ENCODE measurements around the gene GIGYF2.
"Not testable (repeated sequence)": the region's sequence is repeated elsewhere in the genome, so short reads cannot be mapped to it uniquely, and the experiment has no call there.

The GIGYF2 gene

GRCh38 chr2:232696609-232697058, 497 bp upstream of the GIGYF2 start:
- Histone ChIP-seq H3K4me3 (ENCODE audit: low read depth, low read length) (peak overlapping the region; percentile 39), H3K9ac (ENCODE audit: low read depth, low read length) (no peak overlapping the region), H3K4me1 (ENCODE audit: control insufficient read depth, insufficient read depth, low read length) (peaks cover 10% of the 10 kb centered on the region), H3K9me3 (ENCODE audit: control insufficient read depth, insufficient read depth, low read length) (no peaks in the 10 kb centered on the region), H3K27me3 (ENCODE audit: control insufficient read depth, insufficient read depth, low read length) (no peaks in the 10 kb centered on the region), H3K36me3 (ENCODE audit: control insufficient read depth, insufficient read depth, low read length) (no peaks in the 10 kb centered on the region)

- H3K4me1 ChIP-seq (ENCODE audit: control insufficient read depth, insufficient read depth, low read length) = peaks cover 10% of the 10 kb centered on the region
- H3K36me3 ChIP-seq (ENCODE audit: control insufficient read depth, insufficient read depth, low read length) = no peaks in the 10 kb centered on the region
- H3K4me3 ChIP-seq (ENCODE audit: low read depth, low read length) = peak overlapping the region; percentile 92
- no peaks in the 10 kb centered on the region for H3K9me3 ChIP-seq (ENCODE audit: control insufficient read depth, insufficient read depth, low read length)
- H3K27me3 ChIP-seq (ENCODE audit: control insufficient read depth, insufficient read depth, low read length) = no peaks in the 10 kb centered on the region
- H3K9ac ChIP-seq (ENCODE audit: low read depth, low read length) = peak overlapping the region; percentile 94
These were observed 628 bp downstream of the GIGYF2 start for GRCh38 chr2:232697807-232698110.

DNA sequence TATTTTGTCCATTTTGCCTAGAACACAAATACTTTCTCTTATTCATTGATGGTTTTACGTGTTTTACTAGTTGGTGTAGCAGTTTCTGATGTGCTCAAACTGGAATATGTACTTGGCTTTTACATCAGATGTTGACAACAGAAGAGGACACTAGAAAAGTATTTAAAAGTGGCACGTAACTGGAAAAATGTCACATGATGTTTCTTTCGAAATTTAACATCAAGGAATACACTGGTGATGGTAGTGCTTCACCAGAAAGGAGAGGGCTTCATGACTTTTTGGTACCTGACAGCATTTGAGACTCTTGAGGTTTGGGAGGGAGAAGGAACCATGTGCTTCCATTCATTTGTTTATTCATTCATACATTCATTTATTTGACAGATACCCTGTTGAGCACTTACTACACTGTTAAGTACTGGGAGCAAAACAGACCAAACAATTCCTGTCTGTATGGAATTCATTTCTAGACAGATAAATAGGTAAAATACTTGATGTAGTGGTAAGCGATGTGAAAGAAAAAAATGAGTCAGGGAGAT, 1.5 kb downstream of the GIGYF2 start:
- Histone ChIP-seq H3K36me3 (ENCODE audit: control insufficient read depth, insufficient read depth, low read length) (no peaks in the 10 kb centered on the region), H3K9me3 (ENCODE audit: control insufficient read depth, insufficient read depth, low read length) (no peaks in the 10 kb centered on the region), H3K27me3 (ENCODE audit: control insufficient read depth, insufficient read depth, low read length) (no peaks in the 10 kb centered on the region), H3K9ac (ENCODE audit: low read depth, low read length) (no peak overlapping the region), H3K4me3 (ENCODE audit: low read depth, low read length) (peak overlapping the region; percentile 92), H3K4me1 (ENCODE audit: control insufficient read depth, insufficient read depth, low read length) (peaks cover 10% of the 10 kb centered on the region)

DNA sequence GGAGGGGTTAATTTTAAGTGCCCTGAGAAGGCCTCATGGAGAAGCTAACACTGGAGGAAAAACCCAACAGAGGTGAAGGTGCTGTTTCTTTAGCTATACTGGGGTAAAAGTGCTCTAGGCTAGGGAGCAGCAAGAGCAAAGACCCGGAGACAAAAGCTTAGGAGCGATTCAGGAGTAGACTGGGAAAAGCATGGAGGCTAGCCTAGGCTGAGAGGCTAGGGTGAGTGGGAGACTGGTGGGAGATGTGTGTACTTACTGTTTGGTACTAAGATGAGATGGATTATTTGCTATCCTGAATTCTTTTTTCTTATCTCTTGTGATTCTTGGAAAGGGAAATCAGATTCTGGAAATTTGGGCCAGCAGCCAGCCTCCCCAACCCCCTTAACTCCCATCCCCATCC, 2.0 kb downstream of the GIGYF2 start:
- H3K4me1 ChIP-seq (ENCODE audit: control insufficient read depth, insufficient read depth, low read length) = peaks cover 10% of the 10 kb centered on the region
- no peak overlapping the region for H3K9ac ChIP-seq (ENCODE audit: low read depth, low read length)
- no peaks in the 10 kb centered on the region for H3K27me3 ChIP-seq (ENCODE audit: control insufficient read depth, insufficient read depth, low read length)
- H3K36me3 ChIP-seq (ENCODE audit: control insufficient read depth, insufficient read depth, low read length) = no peaks in the 10 kb centered on the region
- peak overlapping the region; percentile 92 for H3K4me3 ChIP-seq (ENCODE audit: low read depth, low read length)
- no peaks in the 10 kb centered on the region for H3K9me3 ChIP-seq (ENCODE audit: control insufficient read depth, insufficient read depth, low read length)

DNA sequence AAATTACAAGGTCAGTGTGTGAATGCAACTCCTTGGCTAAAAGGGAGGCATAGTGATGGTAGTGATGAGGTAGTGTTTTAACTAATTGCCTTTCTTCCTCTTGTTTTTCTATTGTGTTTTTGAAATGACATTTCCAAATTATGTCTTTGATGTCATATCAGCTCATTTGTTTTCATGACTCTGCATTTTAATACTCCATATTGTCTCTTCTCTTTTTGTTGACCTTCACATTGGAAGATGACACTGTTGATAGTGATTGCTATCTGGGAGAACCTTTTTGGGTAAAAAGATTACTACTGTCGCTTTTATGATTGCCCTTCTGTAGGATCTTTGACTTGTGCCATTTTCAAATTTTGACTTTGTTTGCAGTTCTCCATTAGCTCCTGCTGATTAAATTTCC, 3.0 kb downstream of the GIGYF2 start:
- Histone ChIP-seq H3K4me3 (ENCODE audit: low read depth, low read length) (no peak overlapping the region), H3K4me1 (ENCODE audit: control insufficient read depth, insufficient read depth, low read length) (peaks cover 10% of the 10 kb centered on the region), H3K9me3 (ENCODE audit: control insufficient read depth, insufficient read depth, low read length) (no peaks in the 10 kb centered on the region), H3K36me3 (ENCODE audit: control insufficient read depth, insufficient read depth, low read length) (no peaks in the 10 kb centered on the region), H3K27me3 (ENCODE audit: control insufficient read depth, insufficient read depth, low read length) (no peaks in the 10 kb centered on the region), H3K9ac (ENCODE audit: low read depth, low read length) (no peak overlapping the region)

- no peak overlapping the region for H3K9ac ChIP-seq (ENCODE audit: low read depth, low read length)
- H3K27me3 ChIP-seq (ENCODE audit: control insufficient read depth, insufficient read depth, low read length) = no peaks in the 10 kb centered on the region
- H3K4me3 ChIP-seq (ENCODE audit: low read depth, low read length) = no peak overlapping the region
- H3K4me1 ChIP-seq (ENCODE audit: control insufficient read depth, insufficient read depth, low read length) = no peaks in the 10 kb centered on the region
- H3K36me3 ChIP-seq (ENCODE audit: control insufficient read depth, insufficient read depth, low read length) = no peaks in the 10 kb centered on the region
- no peaks in the 10 kb centered on the region for H3K9me3 ChIP-seq (ENCODE audit: control insufficient read depth, insufficient read depth, low read length)
These were observed 9.9 kb downstream of the GIGYF2 start for GRCh38 chr2:232707076-232707475.

DNA sequence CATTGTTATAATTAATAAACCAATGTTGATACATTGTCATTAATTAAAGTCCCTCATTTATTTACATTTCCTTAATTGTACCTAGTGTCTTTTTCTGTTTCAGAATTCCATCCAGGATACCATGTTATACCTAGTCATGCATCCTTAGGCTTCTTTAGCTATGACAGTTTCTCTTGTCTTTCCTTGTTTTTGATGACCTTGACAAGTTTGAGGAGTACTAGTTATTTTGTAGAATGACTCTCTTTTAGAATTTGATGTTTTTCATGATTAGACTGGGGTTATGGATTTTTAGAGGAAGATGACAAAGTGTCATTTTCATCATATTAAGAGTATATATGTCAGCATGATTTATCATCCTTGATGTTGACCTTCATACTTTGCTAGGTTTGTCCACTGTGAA, 16.4 kb downstream of the GIGYF2 start:
- H3K36me3 ChIP-seq (ENCODE audit: control insufficient read depth, insufficient read depth, low read length) = no peaks in the 10 kb centered on the region
- H3K9me3 ChIP-seq (ENCODE audit: control insufficient read depth, insufficient read depth, low read length) = no peaks in the 10 kb centered on the region
- no peaks in the 10 kb centered on the region for H3K4me1 ChIP-seq (ENCODE audit: control insufficient read depth, insufficient read depth, low read length)
- H3K27me3 ChIP-seq (ENCODE audit: control insufficient read depth, insufficient read depth, low read length) = no peaks in the 10 kb centered on the region
- H3K9ac ChIP-seq (ENCODE audit: low read depth, low read length) = no peak overlapping the region
- H3K4me3 ChIP-seq (ENCODE audit: low read depth, low read length) = no peak overlapping the region

- Histone ChIP-seq H3K36me3 (ENCODE audit: control insufficient read depth, insufficient read depth, low read length) (no peaks in the 10 kb centered on the region), H3K4me3 (ENCODE audit: low read depth, low read length) (no peak overlapping the region), H3K9ac (ENCODE audit: low read depth, low read length) (no peak overlapping the region), H3K4me1 (ENCODE audit: control insufficient read depth, insufficient read depth, low read length) (no peaks in the 10 kb centered on the region), H3K27me3 (ENCODE audit: control insufficient read depth, insufficient read depth, low read length) (no peaks in the 10 kb centered on the region), H3K9me3 (ENCODE audit: control insufficient read depth, insufficient read depth, low read length) (no peaks in the 10 kb centered on the region)
These were observed 17.8 kb downstream of the GIGYF2 start for GRCh38 chr2:232714969-232715368.

- not testable (repeated sequence) for H3K4me1 ChIP-seq (ENCODE audit: control insufficient read depth, insufficient read depth, low read length); H3K27me3 ChIP-seq (ENCODE audit: control insufficient read depth, insufficient read depth, low read length); H3K9me3 ChIP-seq (ENCODE audit: control insufficient read depth, insufficient read depth, low read length); H3K9ac ChIP-seq (ENCODE audit: low read depth, low read length); H3K36me3 ChIP-seq (ENCODE audit: control insufficient read depth, insufficient read depth, low read length); H3K4me3 ChIP-seq (ENCODE audit: low read depth, low read length)
These were observed 22.9 kb downstream of the GIGYF2 start for GRCh38 chr2:232720056-232720455.

DNA sequence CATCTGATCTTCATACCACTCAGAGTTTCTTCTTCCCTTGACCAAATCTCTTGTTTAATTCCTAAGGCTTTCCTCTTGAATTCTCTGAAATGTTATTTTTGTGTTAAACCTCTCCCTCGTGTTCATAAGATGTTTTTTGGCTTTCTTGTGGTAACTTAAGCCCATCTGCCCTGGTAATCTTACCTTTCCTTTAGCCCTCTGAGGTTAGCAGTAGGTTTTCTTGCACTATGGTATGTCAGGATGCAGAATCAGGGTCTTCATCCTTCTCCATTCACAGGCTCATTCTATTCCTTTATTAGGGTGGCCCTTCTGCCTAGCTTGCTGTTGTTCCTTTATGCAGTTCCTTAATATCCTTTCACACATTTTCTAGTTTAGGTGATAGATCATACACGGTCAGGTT, 24.1 kb downstream of the GIGYF2 start:
- Histone ChIP-seq H3K4me1 (ENCODE audit: control insufficient read depth, insufficient read depth, low read length) (peaks cover 3% of the 10 kb centered on the region), H3K27me3 (ENCODE audit: control insufficient read depth, insufficient read depth, low read length) (no peaks in the 10 kb centered on the region), H3K4me3 (ENCODE audit: low read depth, low read length) (no peak overlapping the region), H3K9ac (ENCODE audit: low read depth, low read length) (no peak overlapping the region), H3K36me3 (ENCODE audit: control insufficient read depth, insufficient read depth, low read length) (no peaks in the 10 kb centered on the region), H3K9me3 (ENCODE audit: control insufficient read depth, insufficient read depth, low read length) (no peaks in the 10 kb centered on the region)

GRCh38 chr2:232721882-232722281, 24.8 kb downstream of the GIGYF2 start:
- no peaks in the 10 kb centered on the region for H3K27me3 ChIP-seq (ENCODE audit: control insufficient read depth, insufficient read depth, low read length)
- no peak overlapping the region for H3K9ac ChIP-seq (ENCODE audit: low read depth, low read length)
- H3K4me1 ChIP-seq (ENCODE audit: control insufficient read depth, insufficient read depth, low read length) = peaks cover 3% of the 10 kb centered on the region
- H3K36me3 ChIP-seq (ENCODE audit: control insufficient read depth, insufficient read depth, low read length) = no peaks in the 10 kb centered on the region
- H3K4me3 ChIP-seq (ENCODE audit: low read depth, low read length) = no peak overlapping the region
- H3K9me3 ChIP-seq (ENCODE audit: control insufficient read depth, insufficient read depth, low read length) = no peaks in the 10 kb centered on the region

- Histone ChIP-seq H3K9me3 (ENCODE audit: control insufficient read depth, insufficient read depth, low read length) (no peaks in the 10 kb centered on the region), H3K4me3 (ENCODE audit: low read depth, low read length) (no peak overlapping the region), H3K4me1 (ENCODE audit: control insufficient read depth, insufficient read depth, low read length) (peaks cover 3% of the 10 kb centered on the region), H3K27me3 (ENCODE audit: control insufficient read depth, insufficient read depth, low read length) (no peaks in the 10 kb centered on the region), H3K36me3 (ENCODE audit: control insufficient read depth, insufficient read depth, low read length) (no peaks in the 10 kb centered on the region), H3K9ac (ENCODE audit: low read depth, low read length) (no peak overlapping the region)
These were observed 25.9 kb downstream of the GIGYF2 start for GRCh38 chr2:232723027-232723426.

DNA sequence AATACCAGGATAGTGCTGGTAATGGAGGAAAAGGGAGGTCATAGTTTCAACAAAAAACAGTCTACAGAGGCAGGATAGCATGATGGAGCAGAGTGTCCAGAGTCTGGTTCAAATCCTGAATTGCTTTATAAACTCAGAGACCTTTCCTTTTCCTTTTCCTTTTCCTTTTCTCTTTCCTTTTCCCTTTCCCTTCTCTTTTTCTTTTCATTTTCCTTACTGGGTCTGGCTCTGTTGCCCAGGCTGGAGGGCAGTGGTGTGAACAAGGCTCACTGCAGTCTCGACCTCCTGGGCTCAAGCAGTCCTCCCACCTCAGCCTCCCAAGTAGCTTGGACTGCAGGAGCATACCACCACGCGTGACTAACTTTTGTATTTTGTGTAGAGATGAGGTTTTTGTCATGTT, 31.7 kb downstream of the GIGYF2 start:
- no peak overlapping the region for H3K4me3 ChIP-seq (ENCODE audit: low read depth, low read length)
- no peaks in the 10 kb centered on the region for H3K27me3 ChIP-seq (ENCODE audit: control insufficient read depth, insufficient read depth, low read length)
- no peak overlapping the region for H3K9ac ChIP-seq (ENCODE audit: low read depth, low read length)
- no peaks in the 10 kb centered on the region for H3K9me3 ChIP-seq (ENCODE audit: control insufficient read depth, insufficient read depth, low read length)
- H3K4me1 ChIP-seq (ENCODE audit: control insufficient read depth, insufficient read depth, low read length) = no peaks in the 10 kb centered on the region
- H3K36me3 ChIP-seq (ENCODE audit: control insufficient read depth, insufficient read depth, low read length) = no peaks in the 10 kb centered on the region
